ENCODE results near the gene LDLRAD4. TPM values are rescaled to one million over a fixed set of nuclear protein-coding genes. Genes with fewer than 3 reads are reported as not detected.

Gene LDLRAD4
- polyA plus RNA-seq, 1 of the 3 experiments (the other 2 are of a cell fraction): 0.16 TPM

GRCh38 chr18:13624563-13625237, 406.1 kb downstream of the LDLRAD4 start:
- Histone ChIP-seq H3F3A (replicated peaks; ENCODE audit: insufficient read depth) (no peaks in the 10 kb centered on the region), H3K9ac (no peak overlapping the region), H3K9me3 (no peaks in the 10 kb centered on the region), H3K79me2 (ENCODE audit: insufficient read depth) (no peaks in the 10 kb centered on the region), H3K4me2 (no peak overlapping the region), H3K27ac (ENCODE audit: low read depth in 2 of 2, low read length in 1 of 2) (no peak overlapping the region; a peak in 1 of 4 replicates), H3K4me1 (ENCODE audit: control insufficient read depth in 1 of 2, insufficient read depth in 2 of 2, low read depth in 1 of 2, low read length in 1 of 2) (peaks cover 0 to 32% of the 10 kb centered on the region in 2 experiments; a peak in 2 of 4 replicates), H3K9me2 (no peaks in the 10 kb centered on the region), H3K4me3 (ENCODE audit: low read depth in 2 of 2, low read length in 1 of 2) (no peak overlapping the region), H4K20me1 (ENCODE audit: insufficient read depth) (no peaks in the 10 kb centered on the region), H2AFZ (ENCODE audit: low read depth) (no peak overlapping the region), H3K36me3 (replicated peaks in 1 of 2; ENCODE audit: control insufficient read depth in 1 of 2, insufficient read depth in 2 of 2, low read length in 1 of 2) (no peaks in the 10 kb centered on the region), H3K27me3 (ENCODE audit: insufficient read depth) (no peaks in the 10 kb centered on the region)
- POLR2A ChIA-PET: no interaction called here
- DNase-seq: no peak
- CTCF ChIA-PET: interaction anchor here (1.0 to 1.6 kb wide), 3 partner anchors 66 to 409 kb away, joined by 4 to 6 read pairs (median 5); no protein-coding TSS in a partner anchor
- 37% methylated on average over 3 of the region's 11 CpGs for WGBS (ENCODE audit: low lambda C conversion rate)
- TF ChIP-seq REST (IDR thresholded peaks at IDR 0.05; ENCODE audit: low read depth, low read length) (no peak), SIN3A (IDR thresholded peaks at IDR 0.05; ENCODE audit: borderline replicate concordance, low read depth, low read length) (no peak), USF2 (IDR thresholded peaks at IDR 0.05; ENCODE audit: borderline replicate concordance, low read depth, low read length) (no peak), GATA2 (CRISPR knock-in tag; IDR thresholded peaks at IDR 0.05) (no peak), EP300 (IDR thresholded peaks at IDR 0.05; ENCODE audit: borderline replicate concordance in 1 of 2, low read depth in 1 of 2, low read length in 1 of 2) (no peak), RXRA (IDR thresholded peaks at IDR 0.05; ENCODE audit: borderline replicate concordance, low read depth) (no peak), IRF3 (IDR thresholded peaks at IDR 0.05; ENCODE audit: low read depth, low read length) (no peak)

- H3K27me3 ChIP-seq (ENCODE audit: insufficient read depth): no peaks in the 10 kb centered on the region
- no peaks in the 10 kb centered on the region for H3K36me3 ChIP-seq (replicated peaks in 1 of 2; ENCODE audit: control insufficient read depth in 1 of 2, insufficient read depth in 2 of 2, low read length in 1 of 2)
- H4K20me1 ChIP-seq (ENCODE audit: insufficient read depth): no peaks in the 10 kb centered on the region
- no peak for DNase-seq
- no peaks in the 10 kb centered on the region for H3K9me2 ChIP-seq
- POLR2A ChIA-PET: no interaction called here
- H3K79me2 ChIP-seq (ENCODE audit: insufficient read depth): no peaks in the 10 kb centered on the region
- H2AFZ ChIP-seq (ENCODE audit: low read depth): no peak overlapping the region
- CTCF ChIA-PET: interaction anchor here (1.0 kb wide), 2 partner anchors 67 to 409 kb away, joined by 4 to 5 read pairs; no protein-coding TSS in a partner anchor
- H3K9me3 ChIP-seq: no peaks in the 10 kb centered on the region
- H3K27ac ChIP-seq (ENCODE audit: low read depth in 2 of 2, low read length in 1 of 2): no peak overlapping the region
- peaks cover 0 to 36% of the 10 kb centered on the region in 2 experiments; a peak in 2 of 4 replicates for H3K4me1 ChIP-seq (ENCODE audit: control insufficient read depth in 1 of 2, insufficient read depth in 2 of 2, low read depth in 1 of 2, low read length in 1 of 2)
- WGBS (ENCODE audit: low lambda C conversion rate): 80% methylated on average over 7 of the region's 10 CpGs
- H3F3A ChIP-seq (replicated peaks; ENCODE audit: insufficient read depth): no peaks in the 10 kb centered on the region
- H3K4me3 ChIP-seq (ENCODE audit: low read depth in 2 of 2, low read length in 1 of 2): no peak overlapping the region
- no peak overlapping the region for H3K4me2 ChIP-seq
- no peak overlapping the region for H3K9ac ChIP-seq
- TF ChIP-seq IRF3 (IDR thresholded peaks at IDR 0.05; ENCODE audit: low read depth, low read length) (no peak), GABPA (IDR thresholded peaks at IDR 0.05; ENCODE audit: low read depth) (no peak), RXRA (IDR thresholded peaks at IDR 0.05; ENCODE audit: borderline replicate concordance, low read depth) (no peak), JUND (IDR thresholded peaks at IDR 0.05) (no peak), POLR2AphosphoS5 (IDR thresholded peaks at IDR 0.05; ENCODE audit: low read depth, low read length) (no peak), CHD2 (IDR thresholded peaks at IDR 0.05; ENCODE audit: low read length, partially characterized antibody) (no peak), EP300 (IDR thresholded peaks at IDR 0.05; ENCODE audit: borderline replicate concordance in 1 of 2, low read depth in 1 of 2, low read length in 1 of 2) (no peak), RAD21 (IDR thresholded peaks at IDR 0.05; ENCODE audit: low read length) (no peak), MXI1 (IDR thresholded peaks at IDR 0.05; ENCODE audit: low read depth, low read length) (no peak), FOXM1 (IDR thresholded peaks at IDR 0.05; ENCODE audit: low read depth) (no peak), CTCF (IDR thresholded peaks at IDR 0.05) (no peak), FOSL2 (IDR thresholded peaks at IDR 0.05; ENCODE audit: borderline replicate concordance, low read depth) (no peak), NFIC (IDR thresholded peaks at IDR 0.05; ENCODE audit: borderline replicate concordance) (no peak)
Measured at GRCh38 chr18:13625355-13625754, 406.8 kb downstream of the LDLRAD4 start.

Measured in SK-N-SH (cell line).